Right forelimb (tissue), 1 donor: ENCODE measurements around the gene CD93.

Experiments used
- DNase-seq: peaks from one replicate; pipeline ENCODE4 v3.0.0-alpha.2; 2018

The CD93 gene

DNA sequence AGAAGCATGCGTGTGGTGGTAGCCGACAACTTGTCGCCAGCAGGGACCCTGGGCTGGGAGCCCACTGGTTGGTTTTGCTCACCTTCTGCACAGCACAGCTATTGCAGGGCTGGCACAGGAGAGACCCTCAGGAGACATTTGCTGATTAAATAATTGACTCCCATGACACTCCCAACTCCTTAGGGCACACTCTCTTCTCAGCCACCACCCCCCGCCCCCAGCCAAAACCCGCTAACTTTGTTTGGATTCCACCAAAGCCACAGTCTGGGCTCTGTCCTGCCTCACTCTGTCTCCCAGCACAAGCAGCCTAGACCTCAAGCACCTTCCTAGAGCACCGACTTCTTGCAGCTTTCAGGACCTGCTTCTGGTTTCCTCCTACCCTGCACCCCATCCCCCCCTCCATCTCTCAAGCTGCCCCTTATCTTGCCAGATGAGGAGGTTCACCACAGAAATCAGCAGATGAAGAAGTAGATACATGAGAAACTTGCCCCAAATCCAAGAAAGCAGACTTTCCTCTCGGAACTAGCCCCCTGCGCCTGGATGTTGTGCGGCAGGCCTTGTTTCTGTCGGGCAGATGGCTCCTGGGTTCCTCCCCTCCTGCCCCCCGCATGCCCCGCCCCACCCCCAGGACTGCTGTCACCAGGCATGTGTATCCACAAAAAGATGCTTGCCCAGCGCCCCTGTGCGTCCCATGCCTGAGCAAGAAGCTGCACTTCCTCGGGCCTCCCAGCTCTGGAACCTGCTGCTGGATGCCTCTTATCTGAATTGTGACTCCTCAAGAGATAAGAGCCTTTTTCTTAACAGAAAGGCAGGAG, 35.0 kb upstream of the CD93 start:
- DNase-seq = no peak

DNA sequence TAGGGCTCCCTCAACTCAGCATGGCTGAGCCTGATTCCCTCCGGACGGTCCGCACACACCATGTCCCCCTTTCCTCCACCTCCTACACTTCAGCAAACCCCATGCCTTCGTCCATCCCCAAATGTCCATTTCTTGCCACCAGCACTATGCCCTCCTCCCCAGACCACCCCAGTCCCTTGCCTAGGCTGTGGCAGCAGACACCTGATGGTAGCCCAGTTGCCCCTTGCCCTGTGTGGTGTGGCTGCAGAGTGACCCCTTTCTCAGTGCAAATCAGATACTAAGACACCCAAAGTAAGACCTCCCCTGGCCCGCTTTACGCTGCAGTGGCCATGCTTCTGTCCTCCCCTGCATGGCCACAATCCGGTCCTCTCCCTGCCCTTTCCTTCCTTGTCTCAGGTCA, 34.1 kb upstream of the CD93 start:
- no peak for DNase-seq

GRCh38 chr20:23119456-23120216, 33.5 kb upstream of the CD93 start:
- DNase-seq = no peak

- DNase-seq = no peak
Observed at GRCh38 chr20:23118766-23119165, 32.6 kb upstream of the CD93 start.

DNA sequence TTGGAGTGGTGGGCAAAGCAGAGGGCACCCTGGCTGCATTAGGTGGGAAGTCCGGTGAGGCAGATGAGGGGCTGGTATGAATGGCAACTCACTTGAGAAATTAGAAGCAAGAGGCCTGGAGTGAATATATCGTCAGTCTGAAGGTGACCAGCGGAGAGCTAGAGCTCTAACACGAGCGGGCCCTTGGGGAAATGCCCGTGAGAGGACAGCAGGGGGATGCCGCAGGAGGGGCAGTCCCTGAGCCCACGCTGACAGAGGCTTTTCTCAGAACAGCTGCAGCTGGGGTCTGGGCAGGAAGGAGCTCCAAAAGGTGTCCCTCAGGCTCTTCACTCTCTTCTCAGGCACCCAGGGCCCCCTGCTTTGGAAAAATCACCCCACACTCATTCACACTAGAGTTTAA, 32.0 kb upstream of the CD93 start:
- DNase-seq = no peak

DNA sequence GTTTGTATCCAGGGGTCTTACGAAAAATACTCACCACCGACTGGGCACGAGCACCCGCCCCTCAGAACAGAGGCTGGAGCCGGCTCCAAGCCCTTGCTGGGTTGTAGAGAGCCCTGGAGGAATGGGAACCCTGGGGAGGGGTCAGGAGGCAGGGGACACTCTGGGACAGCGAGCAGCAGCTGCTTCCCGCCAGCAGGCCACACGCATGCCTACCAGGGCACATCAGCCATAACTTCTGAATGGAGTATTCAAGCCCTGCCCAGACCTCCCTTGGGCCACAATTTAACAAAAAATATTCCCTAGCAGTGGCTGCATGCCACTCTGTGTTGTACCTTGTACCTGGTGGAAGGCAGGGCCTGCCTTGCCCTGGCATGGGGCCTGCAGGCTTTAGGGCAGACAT, 31.6 kb upstream of the CD93 start:
- DNase-seq = no peak

GRCh38 chr20:23116311-23117089, 30.4 kb upstream of the CD93 start:
- DNase-seq = no peak

GRCh38 chr20:23115822-23116221, 29.7 kb upstream of the CD93 start:
- DNase-seq = no peak

DNA sequence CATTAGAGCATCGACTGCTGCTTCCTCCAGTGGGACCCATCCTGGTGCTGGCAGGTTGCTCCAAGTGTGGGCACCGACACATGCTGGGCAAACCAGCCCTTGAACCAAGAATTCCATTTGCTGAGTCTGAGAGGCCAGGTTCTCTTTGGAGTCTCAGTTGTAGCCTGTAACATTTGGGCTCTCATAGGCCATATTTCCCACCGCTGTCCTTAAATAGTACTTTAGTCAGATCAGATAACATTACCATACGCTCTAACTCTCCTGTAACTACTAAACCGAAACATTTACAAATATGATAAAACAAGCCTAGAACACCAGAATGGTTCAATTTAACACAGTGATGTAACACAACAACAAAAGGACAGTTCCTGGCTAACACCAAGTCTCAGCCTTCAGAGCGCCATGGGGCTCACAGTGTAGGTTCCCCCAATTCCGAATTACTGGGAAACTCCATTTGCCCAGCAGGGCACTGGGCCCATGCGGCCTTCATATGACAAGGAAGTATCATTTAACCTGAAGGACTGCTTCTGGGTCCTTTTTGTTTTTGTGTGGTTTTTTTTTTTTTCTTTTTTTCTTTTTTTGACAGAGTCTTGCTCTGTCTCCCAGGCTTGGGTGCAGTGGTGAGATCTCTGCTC, 28.4 kb upstream of the CD93 start:
- no peak for DNase-seq

DNA sequence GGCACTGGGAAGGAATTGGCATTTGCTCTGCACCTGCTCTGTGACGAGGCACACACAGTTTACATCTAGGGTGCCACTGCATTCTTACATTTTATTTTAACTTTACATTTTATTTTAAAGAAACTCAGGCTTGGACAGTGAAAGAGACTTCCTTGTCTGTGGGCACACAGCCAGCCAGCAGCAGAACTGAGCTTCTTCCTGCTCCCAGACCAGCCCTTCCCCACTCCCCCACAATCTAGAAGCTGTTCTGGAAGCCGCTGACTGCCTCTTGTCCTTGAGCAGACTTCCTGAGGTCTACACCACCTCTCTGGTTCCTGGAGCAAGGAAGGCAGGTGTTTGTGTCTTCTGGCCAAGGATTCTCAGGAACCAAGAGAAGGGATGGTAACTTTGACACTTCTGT, 27.9 kb upstream of the CD93 start:
- DNase-seq = no peak

DNA sequence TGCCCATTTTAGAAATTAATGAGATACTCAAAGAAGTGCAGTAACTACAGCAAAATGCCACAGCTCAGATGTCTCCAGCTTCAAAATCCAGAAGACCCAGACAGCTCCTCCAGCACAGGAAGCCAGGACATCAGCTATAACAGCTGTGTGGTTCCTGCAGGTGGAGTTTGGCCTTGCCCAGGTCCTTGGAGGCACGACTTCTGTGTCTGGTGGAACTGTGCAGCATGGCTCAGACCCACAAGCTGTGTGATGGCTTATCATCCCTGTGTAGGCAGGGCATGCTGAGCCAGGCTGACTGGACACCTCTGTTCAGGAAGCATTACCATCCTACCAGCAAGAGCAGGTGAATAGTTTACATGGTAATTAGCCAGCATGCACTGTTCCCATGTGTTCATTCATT, 26.5 kb upstream of the CD93 start:
- no peak for DNase-seq

- DNase-seq = no peak
Observed at GRCh38 chr20:23111944-23112342, 25.8 kb upstream of the CD93 start.

DNA sequence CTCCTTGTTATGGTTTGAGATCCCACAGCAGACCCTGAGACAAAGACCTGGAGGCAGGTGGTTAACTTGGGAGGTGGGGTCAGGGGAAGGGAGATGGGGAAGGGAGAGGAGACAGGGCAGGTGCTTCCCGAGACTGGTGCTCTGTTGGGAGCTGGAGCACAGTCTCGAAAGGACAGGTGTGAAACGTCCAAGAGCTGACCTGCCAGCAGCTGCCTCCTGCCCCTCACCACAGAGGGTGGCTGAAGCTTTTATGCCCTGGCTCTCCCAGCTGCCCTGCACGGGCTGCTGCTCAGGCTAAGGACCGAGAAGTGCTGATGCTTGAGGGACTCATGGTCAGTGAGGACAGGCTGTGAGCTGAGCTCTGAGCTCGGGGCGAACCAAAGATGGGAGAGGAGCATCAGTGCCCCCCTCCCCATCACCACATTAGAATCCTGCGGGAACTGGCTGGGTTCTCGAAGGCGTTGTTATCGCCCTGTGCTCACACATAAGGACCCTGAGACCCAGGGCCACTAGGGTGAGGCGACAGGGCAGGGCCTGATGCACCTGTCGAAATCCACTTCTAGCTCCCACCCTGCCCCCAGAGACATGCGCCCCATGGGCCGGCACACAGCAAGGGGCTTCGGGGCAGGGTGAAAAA, 25.3 kb upstream of the CD93 start:
- DNase-seq = no peak

- no peak for DNase-seq
Observed at GRCh38 chr20:23108871-23109270, 22.7 kb upstream of the CD93 start.

DNA sequence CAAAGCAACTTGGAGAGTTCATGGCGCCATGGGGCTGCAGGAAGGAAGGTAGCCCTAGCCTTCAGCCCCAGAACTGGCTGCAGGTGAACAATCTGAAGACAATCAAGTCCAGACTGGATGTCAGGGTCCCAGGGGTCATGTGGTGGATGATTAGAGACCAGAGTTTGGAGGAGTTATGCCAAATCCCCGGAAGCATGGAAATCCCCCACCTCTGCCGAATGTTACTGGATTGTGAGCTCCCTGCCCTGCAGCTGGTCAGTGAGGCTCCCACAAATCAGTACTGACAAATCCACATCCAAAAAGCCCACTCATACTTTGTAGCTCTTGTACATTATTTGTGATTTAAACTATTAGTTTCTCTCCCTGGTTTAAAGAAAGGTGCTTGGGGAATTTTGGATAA, 21.3 kb upstream of the CD93 start:
- no peak for DNase-seq

- DNase-seq = no peak
Observed at GRCh38 chr20:23106271-23106851, 20.2 kb upstream of the CD93 start.

DNA sequence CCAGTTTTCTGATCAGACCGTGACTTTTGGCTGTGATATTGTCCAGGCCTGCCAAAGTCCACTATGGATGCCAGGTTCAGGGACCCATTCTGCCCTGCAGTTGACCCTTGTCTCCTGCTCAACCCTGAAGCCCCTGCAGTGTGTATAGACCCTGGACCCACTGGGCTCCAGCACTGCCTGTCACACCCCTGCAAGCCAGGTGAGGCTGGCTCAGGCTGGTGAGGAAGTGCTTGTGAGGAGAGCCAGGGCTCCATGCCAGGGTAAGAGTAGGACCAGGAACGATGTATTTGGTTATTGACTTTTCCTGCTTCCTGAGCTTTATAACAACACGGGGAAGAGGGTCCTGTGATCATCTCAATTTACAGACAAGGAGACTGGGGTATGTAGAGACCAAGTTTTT, 19.1 kb upstream of the CD93 start:
- no peak for DNase-seq

- no peak for DNase-seq
Observed at GRCh38 chr20:23103284-23104018, 17.3 kb upstream of the CD93 start.

GRCh38 chr20:23101696-23102406, 15.7 kb upstream of the CD93 start:
- no peak for DNase-seq

DNA sequence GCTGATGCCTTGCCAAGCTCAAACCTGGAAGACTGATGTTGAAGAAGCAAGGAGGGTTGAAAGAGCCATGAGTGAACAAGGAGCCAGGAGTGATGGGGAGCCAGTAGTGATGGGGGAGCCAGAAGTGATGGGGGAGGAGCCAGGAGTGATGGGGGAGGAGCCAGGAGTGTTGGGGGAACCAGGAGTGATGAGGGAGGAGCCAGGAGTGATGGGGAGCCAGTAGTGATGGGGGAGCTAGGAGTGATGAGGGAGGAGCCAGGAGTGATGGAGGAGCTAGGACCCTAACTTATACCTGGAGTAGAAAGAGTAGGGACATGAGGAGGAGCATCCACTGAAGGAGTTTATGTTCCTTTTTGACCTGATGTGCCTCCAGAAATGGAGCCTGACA, 14.6 kb upstream of the CD93 start:
- DNase-seq = no peak
